ENCODE measurements around the gene AMH. TPM values are rescaled to one million over a fixed set of nuclear protein-coding genes. Genes with fewer than 3 reads are reported as not detected.

The AMH gene
- polyA plus RNA-seq, 1 experiment, result not detected

- POLR2A ChIA-PET, result no interaction called here
- no peaks in the 10 kb centered on the region; the same call in 1 of the 2 replicates for H3K9me3 ChIP-seq (ENCODE audit: control insufficient read depth, insufficient read depth, low read length)
- CTCF ChIA-PET, result no interaction called here
- no peaks in the 10 kb centered on the region for H3K27me3 ChIP-seq (ENCODE audit: control insufficient read depth, insufficient read depth, low read length)
- TF ChIP-seq, protein P1, sequence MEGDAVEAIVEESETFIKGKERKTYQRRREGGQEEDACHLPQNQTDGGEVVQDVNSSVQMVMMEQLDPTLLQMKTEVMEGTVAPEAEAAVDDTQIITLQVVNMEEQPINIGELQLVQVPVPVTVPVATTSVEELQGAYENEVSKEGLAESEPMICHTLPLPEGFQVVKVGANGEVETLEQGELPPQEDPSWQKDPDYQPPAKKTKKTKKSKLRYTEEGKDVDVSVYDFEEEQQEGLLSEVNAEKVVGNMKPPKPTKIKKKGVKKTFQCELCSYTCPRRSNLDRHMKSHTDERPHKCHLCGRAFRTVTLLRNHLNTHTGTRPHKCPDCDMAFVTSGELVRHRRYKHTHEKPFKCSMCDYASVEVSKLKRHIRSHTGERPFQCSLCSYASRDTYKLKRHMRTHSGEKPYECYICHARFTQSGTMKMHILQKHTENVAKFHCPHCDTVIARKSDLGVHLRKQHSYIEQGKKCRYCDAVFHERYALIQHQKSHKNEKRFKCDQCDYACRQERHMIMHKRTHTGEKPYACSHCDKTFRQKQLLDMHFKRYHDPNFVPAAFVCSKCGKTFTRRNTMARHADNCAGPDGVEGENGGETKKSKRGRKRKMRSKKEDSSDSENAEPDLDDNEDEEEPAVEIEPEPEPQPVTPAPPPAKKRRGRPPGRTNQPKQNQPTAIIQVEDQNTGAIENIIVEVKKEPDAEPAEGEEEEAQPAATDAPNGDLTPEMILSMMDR (IDR thresholded peaks at IDR 0.05; ENCODE audit: low read depth, low read length), result no peak
- H3K27ac ChIP-seq (ENCODE audit: low read depth, low read length), result no peak overlapping the region
- H3K4me3 ChIP-seq (ENCODE audit: low read depth, low read length), result no peak overlapping the region
- DNase-seq (ENCODE audit: low read depth, low spot score), result no peak
Measured at GRCh38 chr19:2210206-2210605, 38.9 kb upstream of the AMH start.

DNA sequence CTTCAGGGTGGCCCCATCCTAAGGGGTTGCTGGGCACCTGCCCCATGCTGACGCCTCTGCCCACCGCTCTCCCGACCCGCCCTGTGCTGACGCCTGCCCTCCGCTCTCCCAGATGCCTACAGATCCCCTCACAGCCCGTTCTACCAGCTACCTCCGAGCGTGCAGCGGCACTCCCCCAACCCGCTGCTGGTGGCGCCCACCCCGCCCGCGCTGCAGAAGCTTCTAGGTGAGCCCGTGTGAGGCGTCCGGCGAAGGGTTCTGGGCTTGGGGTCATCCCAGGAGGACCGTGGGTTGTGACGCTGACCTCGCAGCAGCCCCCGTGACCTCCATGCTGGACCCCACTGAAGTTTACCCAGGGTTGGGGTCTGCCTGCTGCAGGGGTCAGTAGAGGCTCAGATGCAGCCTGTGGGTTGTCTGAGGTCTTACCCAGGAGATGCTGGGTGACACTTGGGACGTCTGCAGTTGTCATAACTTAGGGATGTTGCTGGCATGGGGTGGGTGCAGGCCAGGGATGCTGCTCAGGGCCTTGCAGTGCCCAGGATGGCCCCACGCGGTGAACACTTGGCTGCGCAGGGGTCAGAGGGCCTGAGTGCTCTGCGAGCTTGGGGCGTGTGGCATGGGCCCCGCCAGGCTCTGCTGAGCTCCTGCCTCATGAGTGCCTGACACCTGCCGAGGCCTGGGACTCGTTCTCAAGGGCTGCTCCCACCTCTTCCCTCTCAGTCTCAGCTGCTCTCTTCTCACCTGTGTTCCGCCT is 38.0 kb upstream of the AMH start:
- TF ChIP-seq, protein P1 (IDR thresholded peaks at IDR 0.05; ENCODE audit: low read depth, low read length), result no peak
- CTCF ChIA-PET, result no interaction called here
- DNase-seq (ENCODE audit: low read depth, low spot score), result no peak
- Histone ChIP-seq H3K27me3 (ENCODE audit: control insufficient read depth, insufficient read depth, low read length) (no peaks in the 10 kb centered on the region), H3K27ac (ENCODE audit: low read depth, low read length) (no peak overlapping the region), H3K4me3 (ENCODE audit: low read depth, low read length) (no peak overlapping the region), H3K9me3 (ENCODE audit: control insufficient read depth, insufficient read depth, low read length) (no peaks in the 10 kb centered on the region; the same call in 1 of the 2 replicates)
- POLR2A ChIA-PET, result no interaction called here

DNA sequence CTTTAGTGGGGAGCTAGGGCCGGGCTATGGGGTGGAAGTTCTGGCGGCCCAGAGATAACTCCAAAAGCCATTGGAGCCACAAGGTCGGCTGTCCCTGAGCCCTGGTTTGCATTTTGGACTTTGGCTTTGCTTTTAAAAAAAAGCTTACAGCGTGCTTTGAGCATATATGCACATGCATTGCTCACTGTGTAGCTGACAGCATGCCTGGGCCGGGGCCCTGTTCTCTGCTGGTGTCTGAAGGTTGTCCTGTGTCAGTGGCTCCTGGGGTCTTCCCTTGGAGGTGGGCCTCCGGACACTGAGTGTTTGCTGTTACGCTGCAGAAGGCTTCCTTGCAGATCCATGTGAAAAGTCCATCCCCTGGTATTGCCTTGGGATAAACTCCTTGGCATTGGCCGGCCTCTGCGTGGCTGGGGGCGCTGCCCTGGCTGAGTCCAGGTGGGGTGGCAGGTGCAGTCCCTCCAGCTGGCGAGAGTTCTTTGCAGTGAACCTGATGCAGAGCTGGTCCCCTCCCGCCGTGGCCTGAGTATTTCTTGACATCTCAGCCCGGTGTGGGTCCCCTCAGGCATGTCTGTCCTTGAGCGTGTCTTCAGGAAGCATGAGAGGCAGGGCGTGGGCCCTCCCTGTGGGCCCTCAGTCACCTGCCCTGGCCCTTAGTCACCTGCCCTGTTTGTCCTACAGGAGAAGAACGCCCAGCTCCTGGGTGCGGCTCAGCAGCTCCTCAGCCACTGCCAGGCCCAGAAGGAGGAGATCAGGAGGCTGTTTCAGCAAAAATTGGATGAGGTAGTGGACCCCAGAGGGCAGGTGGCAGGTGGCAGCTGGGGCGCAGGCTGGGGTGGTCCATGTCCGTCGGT is 36.0 kb upstream of the AMH start:
- Histone ChIP-seq H3K4me3 (ENCODE audit: low read depth, low read length) (no peak overlapping the region), H3K27ac (ENCODE audit: low read depth, low read length) (no peak overlapping the region), H3K27me3 (ENCODE audit: control insufficient read depth, insufficient read depth, low read length) (no peaks in the 10 kb centered on the region), H3K9me3 (ENCODE audit: control insufficient read depth, insufficient read depth, low read length) (no peaks in the 10 kb centered on the region; the same call in 1 of the 2 replicates)
- DNase-seq (ENCODE audit: low read depth, low spot score), result no peak
- ChIA-PET CTCF (interaction anchor here (1.0 kb wide), 1 partner anchor 57 kb away, joined by 4 read pairs; no protein-coding TSS in a partner anchor), POLR2A (interaction anchor here (0.6 to 0.7 kb wide), 2 partner anchors 49 to 85 kb away, joined by 3 to 5 read pairs; no protein-coding TSS in a partner anchor)
- TF ChIP-seq, protein P1 (IDR thresholded peaks at IDR 0.05; ENCODE audit: low read depth, low read length), result no peak

DNA sequence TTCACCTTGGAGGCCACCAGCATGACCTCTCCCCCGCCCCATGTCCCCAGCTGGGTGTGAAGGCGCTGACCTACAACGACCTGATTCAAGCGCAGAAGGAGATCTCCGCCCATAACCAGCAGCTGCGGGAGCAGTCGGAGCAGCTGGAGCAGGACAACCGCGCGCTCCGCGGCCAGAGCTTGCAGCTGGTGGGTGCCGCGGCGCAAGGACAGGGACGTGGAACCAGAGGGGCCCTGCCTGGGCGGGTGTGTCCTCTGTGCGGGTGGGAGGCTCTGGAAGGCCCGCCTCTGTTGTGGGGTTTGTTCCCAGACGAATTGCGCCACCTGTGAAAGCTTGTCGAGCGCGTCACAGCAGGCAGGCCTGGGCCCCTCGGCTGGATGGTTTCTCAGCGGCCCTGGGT is 35.3 kb upstream of the AMH start:
- no peaks in the 10 kb centered on the region; the same call in 1 of the 2 replicates for H3K9me3 ChIP-seq (ENCODE audit: control insufficient read depth, insufficient read depth, low read length)
- no peak overlapping the region for H3K27ac ChIP-seq (ENCODE audit: low read depth, low read length)
- no peak for DNase-seq (ENCODE audit: low read depth, low spot score)
- POLR2A ChIA-PET, result interaction anchor here (0.6 kb wide), 1 partner anchor 22 kb away, joined by 5 read pairs; no protein-coding TSS in a partner anchor
- H3K4me3 ChIP-seq (ENCODE audit: low read depth, low read length), result no peak overlapping the region
- CTCF ChIA-PET, result interaction anchor here (1.0 kb wide), 1 partner anchor 58 kb away, joined by 4 read pairs; no protein-coding TSS in a partner anchor
- no peaks in the 10 kb centered on the region for H3K27me3 ChIP-seq (ENCODE audit: control insufficient read depth, insufficient read depth, low read length)
- TF ChIP-seq, protein P1 (IDR thresholded peaks at IDR 0.05; ENCODE audit: low read depth, low read length), result no peak

Data from AG04450 (cell line).